Ascending aorta (tissue), 2 donors: ENCODE results near the gene PCSK9. TPM values are rescaled to one million over a fixed set of nuclear protein-coding genes. Genes with fewer than 3 reads are reported as not detected.

Experiments
- DNase-seq, 2 donors: peaks; one replicate each; pipeline ENCODE4 v3.0.0-alpha.2; 2019; ENCODE audit warnings: low spot score in 2 of 2
- H3K27ac ChIP-seq, 2 donors: fragments of 200-600 bp; sonication (generic); one replicate each; pipeline ENCODE4 v1.5.1; 2016 to 2017; ENCODE audit warnings: mild to moderate bottlenecking in 1 of 2
- H3K27me3 ChIP-seq: fragments of 200-600 bp; sonication (generic); one replicate; pipeline ENCODE4 v1.5.1; 2017
- H3K36me3 ChIP-seq, 2 donors: fragments of 200-600 bp; sonication (generic); one replicate each; pipeline ENCODE4 v1.5.1; 2016
- H3K4me1 ChIP-seq, 2 donors: fragments of 200-600 bp; sonication (generic); one replicate each; pipeline ENCODE4 v1.5.1; 2016 to 2017; ENCODE audit warnings: mild to moderate bottlenecking in 1 of 2
- H3K4me3 ChIP-seq, 2 donors: fragments of 200-600 bp; sonication (generic); one replicate each; pipeline ENCODE4 v1.5.1; 2016 to 2017; ENCODE audit warnings: mild to moderate bottlenecking in 1 of 2
- H3K9me3 ChIP-seq, 2 donors: fragments of 200-600 bp; sonication (generic); one replicate each; pipeline ENCODE4 v1.5.1; 2016
- intact Hi-C: fragments of 100-400 bp; cut with DNase I; formaldehyde crosslinking; loops from one replicate; pipeline ENCODE4 v1.15.1; 2023
- total RNA-seq: library from RNA; depleted of rRNA; stranded (reverse); fragments of >200 nt; gene quantifications from one replicate; pipeline ENCODE4 v1.1.0, GENCODE V29; 2016
- TF ChIP-seq, protein P1 (sequence below), 3 experiments: fragments of 200-600 bp in 2 of 3; fragments of 450-650 bp in 1 of 3; sonication (generic) in 2 of 3; IDR thresholded peaks; one replicate each; pipeline ENCODE4 v1.5.1; 2016 to 2019; ENCODE audit warnings: antibody characterized with exemption in 3 of 3, mild to moderate bottlenecking in 1 of 3, moderate library complexity in 1 of 3

The PCSK9 gene
- total RNA-seq, 1 donor from 2014 or later, result not detected

DNA sequence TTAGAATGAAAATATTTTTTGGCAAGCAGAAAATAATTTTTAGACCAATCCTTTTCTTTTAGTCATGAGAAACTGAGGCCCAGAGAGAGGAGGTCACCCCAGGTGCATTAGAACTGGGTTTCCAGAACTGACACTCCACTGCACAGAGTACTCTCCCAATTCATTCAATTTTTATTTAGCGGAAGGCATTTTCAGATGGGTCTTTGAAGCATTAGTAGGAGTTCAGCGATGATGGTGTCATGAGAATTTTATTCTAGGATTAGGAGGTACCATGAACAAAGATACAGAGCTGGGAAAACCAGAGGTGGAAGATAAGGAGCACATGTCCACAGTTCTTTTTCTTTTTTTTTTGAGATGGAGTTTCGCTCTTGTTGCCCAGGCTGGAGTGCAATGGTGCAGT, 2.3 kb downstream of the PCSK9 start:
- Histone ChIP-seq H3K27me3 (no peaks in the 10 kb centered on the region), H3K4me3 (no peak overlapping the region), H3K9me3 (no peaks in the 10 kb centered on the region), H3K4me1 (peaks cover 0 to 6% of the 10 kb centered on the region in 2 donors), H3K36me3 (no peaks in the 10 kb centered on the region), H3K27ac (no peak overlapping the region)
- intact Hi-C loops, result no loop called here
- TF ChIP-seq, protein P1, sequence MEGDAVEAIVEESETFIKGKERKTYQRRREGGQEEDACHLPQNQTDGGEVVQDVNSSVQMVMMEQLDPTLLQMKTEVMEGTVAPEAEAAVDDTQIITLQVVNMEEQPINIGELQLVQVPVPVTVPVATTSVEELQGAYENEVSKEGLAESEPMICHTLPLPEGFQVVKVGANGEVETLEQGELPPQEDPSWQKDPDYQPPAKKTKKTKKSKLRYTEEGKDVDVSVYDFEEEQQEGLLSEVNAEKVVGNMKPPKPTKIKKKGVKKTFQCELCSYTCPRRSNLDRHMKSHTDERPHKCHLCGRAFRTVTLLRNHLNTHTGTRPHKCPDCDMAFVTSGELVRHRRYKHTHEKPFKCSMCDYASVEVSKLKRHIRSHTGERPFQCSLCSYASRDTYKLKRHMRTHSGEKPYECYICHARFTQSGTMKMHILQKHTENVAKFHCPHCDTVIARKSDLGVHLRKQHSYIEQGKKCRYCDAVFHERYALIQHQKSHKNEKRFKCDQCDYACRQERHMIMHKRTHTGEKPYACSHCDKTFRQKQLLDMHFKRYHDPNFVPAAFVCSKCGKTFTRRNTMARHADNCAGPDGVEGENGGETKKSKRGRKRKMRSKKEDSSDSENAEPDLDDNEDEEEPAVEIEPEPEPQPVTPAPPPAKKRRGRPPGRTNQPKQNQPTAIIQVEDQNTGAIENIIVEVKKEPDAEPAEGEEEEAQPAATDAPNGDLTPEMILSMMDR (IDR thresholded peaks at IDR 0.05), result no peak
- no peak for DNase-seq

DNA sequence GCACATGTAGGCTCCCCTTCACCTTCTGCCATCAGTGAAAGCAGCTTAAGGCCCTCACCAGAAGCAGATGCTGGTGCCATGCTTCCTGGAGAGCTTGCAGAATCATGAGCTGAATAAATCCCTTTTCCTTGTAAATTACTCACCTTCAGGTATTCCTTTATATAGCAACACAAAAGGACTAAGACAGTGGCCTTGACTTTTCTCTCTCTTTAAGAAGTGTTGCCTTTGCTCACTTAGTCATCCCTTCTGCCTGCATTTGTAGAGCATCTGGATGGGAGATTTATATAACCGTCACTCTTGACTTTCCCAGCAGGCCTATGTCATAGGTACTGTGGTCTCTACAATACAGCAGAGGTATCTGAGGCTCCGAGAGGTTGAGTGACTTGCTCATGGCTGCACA, 3.7 kb downstream of the PCSK9 start:
- no peaks in the 10 kb centered on the region for H3K27me3 ChIP-seq
- intact Hi-C loops, result no loop called here
- no peaks in the 10 kb centered on the region for H3K9me3 ChIP-seq
- TF ChIP-seq, protein P1 (IDR thresholded peaks at IDR 0.05), result no peak
- no peak overlapping the region for H3K27ac ChIP-seq
- H3K36me3 ChIP-seq, result no peaks in the 10 kb centered on the region
- H3K4me1 ChIP-seq, result peaks cover 0 to 6% of the 10 kb centered on the region in 2 donors
- no peak overlapping the region for H3K4me3 ChIP-seq
- no peak for DNase-seq

DNA sequence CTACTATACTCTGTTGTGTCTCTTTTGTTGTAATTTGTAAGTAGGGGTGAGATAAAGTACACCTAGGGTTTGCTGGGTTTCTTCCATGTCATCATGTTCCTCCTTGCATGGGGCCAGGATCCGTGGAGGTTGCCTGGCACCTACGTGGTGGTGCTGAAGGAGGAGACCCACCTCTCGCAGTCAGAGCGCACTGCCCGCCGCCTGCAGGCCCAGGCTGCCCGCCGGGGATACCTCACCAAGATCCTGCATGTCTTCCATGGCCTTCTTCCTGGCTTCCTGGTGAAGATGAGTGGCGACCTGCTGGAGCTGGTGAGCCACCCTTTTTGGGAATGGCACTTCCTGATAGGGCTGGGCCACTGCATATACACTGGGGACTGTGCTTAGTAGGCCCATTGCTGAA, 4.4 kb downstream of the PCSK9 start:
- TF ChIP-seq, protein P1 (IDR thresholded peaks at IDR 0.05), result no peak
- Histone ChIP-seq H3K36me3 (no peaks in the 10 kb centered on the region), H3K9me3 (no peaks in the 10 kb centered on the region), H3K4me1 (peaks cover 0 to 6% of the 10 kb centered on the region in 2 donors), H3K27ac (no peak overlapping the region), H3K4me3 (no peak overlapping the region), H3K27me3 (no peaks in the 10 kb centered on the region)
- intact Hi-C loops, result no loop called here
- no peak for DNase-seq

DNA sequence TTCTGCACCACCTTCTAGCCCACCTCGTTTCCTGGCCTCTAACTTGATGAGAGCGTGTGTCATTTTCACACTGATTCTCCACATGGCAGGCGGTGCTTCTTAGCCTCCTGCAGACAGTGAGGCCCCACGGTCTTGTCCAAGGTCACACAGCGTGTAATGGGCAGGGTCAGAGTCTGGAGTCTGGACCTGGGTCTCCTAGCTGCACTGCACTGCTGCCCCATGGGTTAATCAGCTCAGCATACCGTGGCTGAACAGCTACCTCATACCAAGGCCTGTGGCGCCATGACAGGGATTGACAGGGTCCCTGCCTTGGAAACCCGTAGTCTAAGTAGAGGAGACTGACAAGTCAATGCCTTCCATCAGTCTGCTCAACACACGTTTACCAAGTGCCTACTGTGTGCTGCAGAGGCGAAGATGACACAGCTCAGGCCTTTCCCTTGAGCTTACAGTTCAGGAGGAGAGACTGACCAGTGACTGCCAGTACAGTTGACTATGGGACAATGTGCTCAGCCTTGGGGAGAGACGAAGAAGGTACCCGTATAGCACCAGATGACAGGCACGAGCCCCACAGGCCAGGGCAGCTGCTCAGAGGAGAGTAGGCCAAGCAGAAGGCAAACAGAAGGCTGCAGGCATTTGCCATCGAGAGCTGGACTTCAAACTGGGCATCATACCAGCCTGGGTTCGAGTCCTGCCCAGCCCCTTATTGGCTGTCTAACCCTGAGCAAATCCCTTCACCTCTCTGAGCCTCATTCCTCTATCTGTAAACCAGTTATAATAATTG, 5.5 kb downstream of the PCSK9 start:
- DNase-seq, result no peak
- TF ChIP-seq, protein P1 (IDR thresholded peaks at IDR 0.05), result no peak
- Histone ChIP-seq H3K9me3 (no peaks in the 10 kb centered on the region), H3K36me3 (no peaks in the 10 kb centered on the region), H3K4me1 (peaks cover 0 to 1% of the 10 kb centered on the region in 2 donors), H3K27me3 (no peaks in the 10 kb centered on the region), H3K27ac (no peak overlapping the region), H3K4me3 (no peak overlapping the region)
- intact Hi-C loops, result no loop called here

DNA sequence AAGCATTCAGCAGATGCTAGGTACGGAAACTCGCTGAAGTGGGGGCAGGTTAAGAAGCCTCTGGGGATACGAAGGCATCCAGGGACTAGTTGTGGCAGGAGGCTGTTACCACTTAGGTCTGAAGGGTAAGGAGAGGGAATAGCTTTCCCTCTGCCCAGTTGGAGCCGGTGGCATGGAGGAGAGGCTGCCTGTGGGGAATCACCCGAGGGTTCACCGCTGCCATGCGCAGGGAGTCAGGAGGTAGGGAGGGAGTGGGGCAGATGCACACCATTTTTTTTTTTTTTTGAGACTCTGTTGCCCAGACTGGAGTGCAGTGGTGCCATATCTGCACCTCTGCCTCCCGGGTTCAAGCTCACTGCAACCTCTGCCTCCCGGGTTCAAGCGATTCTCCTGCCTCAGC, 6.1 kb downstream of the PCSK9 start:
- DNase-seq, result no peak
- Histone ChIP-seq H3K4me1 (no peaks in the 10 kb centered on the region), H3K36me3 (no peaks in the 10 kb centered on the region), H3K4me3 (no peak overlapping the region), H3K27ac (no peak overlapping the region), H3K9me3 (no peaks in the 10 kb centered on the region), H3K27me3 (no peaks in the 10 kb centered on the region)
- TF ChIP-seq, protein P1 (IDR thresholded peaks at IDR 0.05), result no peak
- intact Hi-C loops, result no loop called here
